HEK293T (cell line): ENCODE results near the gene ARHGAP21.

Experiments
- CTCF ChIA-PET: fragments of 350-600 bp; formaldehyde crosslinking; extraction: SDS; loops from one replicate; lab custom pipeline; 2021; ENCODE audit warnings: antibody characterized with exemption, inconsistent platforms; lab: Yijun Ruan, JAX
- POLR2A ChIA-PET: fragments of 350-600 bp; formaldehyde crosslinking; extraction: SDS; loops from one replicate; lab custom pipeline; 2020; ENCODE audit warnings: antibody characterized with exemption, inconsistent platforms; lab: Yijun Ruan, JAX
- DNase-seq: peaks from one replicate; pipeline ENCODE4 v3.0.0; 2012; ENCODE audit warnings: mixed read lengths; ENCODE audit errors: extremely low spot score
- ARNT ChIP-seq: fragments of 450-650 bp; IDR thresholded peaks from 2 replicates; pipeline ENCODE4 v1.6.1; 2017; ENCODE audit warnings: mild to moderate bottlenecking
- BHLHE40 ChIP-seq: fragments of 450-650 bp; IDR thresholded peaks from 2 replicates; pipeline ENCODE4 v1.6.1; 2016; ENCODE audit warnings: mild to moderate bottlenecking, moderate library complexity, borderline replicate concordance
- CTBP1 ChIP-seq: fragments of 450-650 bp; IDR thresholded peaks from 2 replicates; pipeline ENCODE4 v1.6.1; 2016; ENCODE audit warnings: borderline replicate concordance
- ELF4 ChIP-seq: fragments of 450-650 bp; IDR thresholded peaks from 2 replicates; pipeline ENCODE4 v1.6.1; 2017; ENCODE audit warnings: antibody characterized with exemption
- FOXA1 ChIP-seq: fragments of 450-650 bp; IDR thresholded peaks from 2 replicates; pipeline ENCODE4 v1.6.1; 2016; ENCODE audit warnings: mild to moderate bottlenecking
- FOXK2 ChIP-seq: fragments of 450-650 bp; IDR thresholded peaks from 2 replicates; pipeline ENCODE4 v1.6.1; 2016; ENCODE audit warnings: mild to moderate bottlenecking
- FOXM1 ChIP-seq: fragments of 450-650 bp; IDR thresholded peaks from 2 replicates; pipeline ENCODE4 v1.6.1; 2017; ENCODE audit warnings: mild to moderate bottlenecking, borderline replicate concordance
- HDGF ChIP-seq: fragments of 450-650 bp; IDR thresholded peaks from 2 replicates; pipeline ENCODE4 v1.6.1; 2017; ENCODE audit warnings: antibody characterized with exemption, borderline replicate concordance
- L3MBTL2 ChIP-seq: fragments of 450-650 bp; conservative IDR thresholded peaks from 2 replicates; pipeline ENCODE4 v1.6.1; 2016; ENCODE audit warnings: mild to moderate bottlenecking
- LEF1 ChIP-seq: fragments of 450-650 bp; IDR thresholded peaks from 2 replicates; pipeline ENCODE4 v1.6.1; 2017; ENCODE audit warnings: mild to moderate bottlenecking, borderline replicate concordance
- NFRKB ChIP-seq: fragments of 450-650 bp; IDR thresholded peaks from 2 replicates; pipeline ENCODE4 v1.6.1; 2016; ENCODE audit warnings: mild to moderate bottlenecking, moderate library complexity
- PKNOX1 ChIP-seq: fragments of 450-650 bp; IDR thresholded peaks from 2 replicates; pipeline ENCODE4 v1.6.1; 2016
- SP1 ChIP-seq: fragments of 450-650 bp; IDR thresholded peaks from 2 replicates; pipeline ENCODE4 v1.6.1; 2017
- SUZ12 ChIP-seq: fragments of 450-650 bp; IDR thresholded peaks from 2 replicates; pipeline ENCODE4 v1.6.1; 2016; ENCODE audit warnings: mild to moderate bottlenecking
- TARDBP ChIP-seq: fragments of 450-650 bp; IDR thresholded peaks from 2 replicates; pipeline ENCODE4 v1.6.1; 2016
- ZNF384 ChIP-seq: fragments of 450-650 bp; IDR thresholded peaks from 2 replicates; pipeline ENCODE4 v1.6.1; 2016

The ARHGAP21 gene

DNA sequence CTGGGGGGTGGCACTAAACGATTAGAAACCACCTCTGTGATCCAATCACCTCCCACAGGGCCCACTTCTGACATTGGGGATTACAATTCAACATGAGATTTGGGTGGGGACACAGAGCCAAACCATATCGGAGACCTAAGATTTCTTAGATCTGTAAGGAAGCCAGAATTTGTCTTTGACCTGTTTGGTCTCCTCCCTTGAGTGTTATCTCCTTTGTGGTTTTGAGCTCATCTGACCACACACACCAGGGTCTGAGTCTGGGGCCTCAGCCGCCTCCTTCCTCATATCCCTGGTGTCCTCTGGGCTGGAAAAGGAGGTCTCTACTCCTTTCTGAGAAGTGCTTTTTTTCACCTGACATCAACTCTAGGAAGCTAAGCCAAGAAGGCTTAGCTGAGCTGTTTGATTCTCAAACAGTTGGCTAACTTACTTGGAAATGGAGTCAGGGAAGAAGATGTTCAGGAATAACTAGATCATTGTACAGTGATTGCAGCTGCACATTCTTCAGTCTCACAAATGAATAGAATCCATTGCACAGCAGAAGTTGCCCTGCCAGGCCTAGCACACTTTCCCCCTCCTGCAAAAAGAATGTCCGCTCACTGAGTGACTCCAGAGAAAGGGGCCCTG, 167.4 kb downstream of the ARHGAP21 start:
- TF ChIP-seq L3MBTL2 (no peak), FOXK2 (no peak), NFRKB (no peak), LEF1 (no peak), TARDBP (no peak), SP1 (no peak), BHLHE40 (no peak), ELF4 (no peak), FOXA1 (no peak), HDGF (no peak), SUZ12 (no peak), PKNOX1 (no peak), ARNT (no peak), CTBP1 (no peak), ZNF384 (no peak), FOXM1 (no peak)
- ChIA-PET CTCF (interaction anchor here (0.7 to 1.1 kb wide), 3 partner anchors 16 to 62 kb away, joined by 3 to 5 read pairs (median 4); no protein-coding TSS in a partner anchor), POLR2A (no interaction called here)
- DNase-seq, result no peak

DNA sequence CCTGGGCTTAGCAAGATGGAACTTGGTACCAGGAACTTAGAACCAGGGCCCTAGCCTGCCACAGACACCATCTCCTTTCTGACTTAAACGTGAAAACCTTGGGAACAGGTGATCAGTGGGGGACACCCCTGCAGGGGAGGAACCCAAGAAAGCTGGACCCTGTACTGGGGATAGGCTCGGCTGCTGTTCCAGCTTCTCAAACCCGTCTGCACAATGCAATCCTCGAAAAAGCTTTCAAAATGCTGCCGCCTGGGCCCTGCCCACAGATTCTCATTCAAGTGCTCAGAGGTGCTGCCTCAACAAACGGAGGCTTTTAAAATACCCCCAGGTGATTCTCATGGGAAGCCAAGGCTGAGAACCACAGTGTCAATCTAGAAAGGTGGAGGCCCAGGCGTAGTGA, 169.7 kb downstream of the ARHGAP21 start:
- ChIA-PET POLR2A (no interaction called here), CTCF (no interaction called here)
- TF ChIP-seq HDGF, result no peak
- no peak for TF ChIP-seq SP1
- no peak for TF ChIP-seq PKNOX1
- TF ChIP-seq ARNT, result no peak
- no peak for TF ChIP-seq ELF4
- TF ChIP-seq L3MBTL2, result no peak
- no peak for TF ChIP-seq LEF1
- no peak for TF ChIP-seq NFRKB
- TF ChIP-seq TARDBP, result no peak
- no peak for TF ChIP-seq CTBP1
- no peak for TF ChIP-seq FOXM1
- TF ChIP-seq SUZ12, result no peak
- no peak for TF ChIP-seq FOXA1
- no peak for TF ChIP-seq ZNF384
- no peak for DNase-seq

DNA sequence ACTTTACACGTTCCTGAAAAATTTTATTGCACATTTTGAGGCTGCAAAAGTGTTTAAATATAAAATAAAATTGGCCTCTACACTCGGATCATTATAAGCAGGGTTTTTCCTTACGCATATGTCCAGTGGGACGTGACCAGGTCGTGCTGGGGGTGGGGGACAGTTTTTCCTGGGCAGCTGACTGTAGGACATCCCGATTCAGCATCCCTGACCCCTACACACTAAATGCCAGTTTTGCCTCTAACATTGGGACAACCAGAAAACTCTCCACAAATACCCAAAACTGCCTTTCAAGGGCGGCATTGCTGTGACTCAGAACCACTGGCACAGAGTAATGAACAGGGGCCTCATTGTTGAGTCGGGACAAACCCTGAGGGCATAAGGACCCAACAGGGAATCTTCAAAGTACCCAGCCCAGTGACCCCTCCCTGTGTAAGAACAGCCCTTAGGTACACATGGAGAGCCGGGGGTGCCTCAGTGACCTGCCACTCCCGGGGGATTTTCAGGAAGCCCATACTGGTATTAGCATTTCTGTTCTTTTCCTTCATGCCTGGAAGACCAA, 170.6 kb downstream of the ARHGAP21 start:
- ChIA-PET CTCF (interaction anchor here (0.8 kb wide), 1 partner anchor 7 kb away, joined by 3 read pairs; no protein-coding TSS in a partner anchor), POLR2A (no interaction called here)
- TF ChIP-seq FOXA1, result no peak
- no peak for TF ChIP-seq L3MBTL2
- TF ChIP-seq HDGF, result no peak
- TF ChIP-seq ARNT, result no peak
- no peak for TF ChIP-seq SUZ12
- no peak for TF ChIP-seq PKNOX1
- no peak for TF ChIP-seq SP1
- TF ChIP-seq NFRKB, result no peak
- no peak for TF ChIP-seq ZNF384
- no peak for TF ChIP-seq LEF1
- TF ChIP-seq FOXK2, result no peak
- TF ChIP-seq TARDBP, result no peak
- TF ChIP-seq FOXM1, result no peak
- TF ChIP-seq CTBP1, result no peak
- no peak for TF ChIP-seq BHLHE40
- no peak for TF ChIP-seq ELF4
- no peak for DNase-seq

DNA sequence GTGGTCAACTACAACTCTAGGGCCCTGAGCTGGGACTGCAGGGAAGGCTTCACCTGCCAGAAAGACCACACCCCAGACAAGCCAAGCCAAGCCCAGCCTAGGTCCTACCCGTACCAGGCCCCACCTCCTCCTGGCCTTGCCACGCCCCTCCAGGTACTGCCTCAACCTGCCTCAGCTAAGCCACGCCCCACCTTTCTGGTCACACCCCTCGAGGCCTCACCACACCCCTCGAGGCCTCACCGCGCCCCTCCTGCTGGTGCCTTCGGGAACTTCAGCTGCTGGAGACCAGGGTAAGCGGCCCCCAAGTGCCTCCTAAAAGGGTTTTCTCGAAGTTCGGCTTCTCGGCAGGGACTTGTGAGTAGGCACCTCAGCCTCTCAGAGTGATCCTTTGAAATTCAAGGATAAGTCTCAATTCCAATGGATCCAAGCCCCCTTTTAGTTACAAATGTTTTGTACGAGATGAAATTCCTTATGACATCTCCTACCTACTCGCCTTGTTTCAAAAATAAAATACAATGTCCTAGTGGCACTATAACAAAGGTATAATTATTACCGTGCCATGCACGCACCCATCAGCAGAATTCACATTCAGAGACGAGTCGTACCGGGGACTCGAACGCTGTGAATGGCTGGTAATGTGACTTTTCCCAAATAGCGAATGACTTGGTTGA, 171.2 kb downstream of the ARHGAP21 start:
- POLR2A ChIA-PET, result no interaction called here
- CTCF ChIA-PET, result interaction anchor here (0.8 kb wide), 1 partner anchor 8 kb away, joined by 3 read pairs; no protein-coding TSS in a partner anchor
- TF ChIP-seq SP1 (no peak), TARDBP (no peak), NFRKB (no peak), L3MBTL2 (no peak), FOXM1 (no peak), BHLHE40 (no peak), ELF4 (no peak)
- DNase-seq, result peak; percentile 54

- no peak for DNase-seq
- POLR2A ChIA-PET, result no interaction called here
- CTCF ChIA-PET, result interaction anchor here (0.7 kb wide), 1 partner anchor 33 kb away, joined by 3 read pairs; no protein-coding TSS in a partner anchor
- TF ChIP-seq ELF4, result no peak
- TF ChIP-seq FOXM1, result no peak
- TF ChIP-seq HDGF, result no peak
- no peak for TF ChIP-seq LEF1
- no peak for TF ChIP-seq ARNT
- no peak for TF ChIP-seq FOXA1
- no peak for TF ChIP-seq BHLHE40
- no peak for TF ChIP-seq SUZ12
- TF ChIP-seq FOXK2, result no peak
- no peak for TF ChIP-seq TARDBP
- TF ChIP-seq SP1, result no peak
- no peak for TF ChIP-seq ZNF384
Observed at GRCh38 chr10:24551161-24551560, 172.5 kb downstream of the ARHGAP21 start.
